DND-41 (cell line): ENCODE data around the gene ZNF652.

Experiments
- EZH2 ChIP-seq: IDR thresholded peaks from 3 replicates; pipeline ENCODE4 v1.6.1; 2012; ENCODE audit warnings: borderline replicate concordance, low read depth, mild to moderate bottlenecking, moderate library complexity, low read length, inconsistent platforms; ENCODE audit not compliant: severe bottlenecking
- TF ChIP-seq, protein P1 (sequence below): IDR thresholded peaks from 2 replicates; pipeline ENCODE4 v1.5.1; 2012; ENCODE audit warnings: borderline replicate concordance, low read length, moderate library complexity, mild to moderate bottlenecking; ENCODE audit not compliant: poor library complexity, severe bottlenecking; ENCODE audit errors: extremely low read depth

DNA sequence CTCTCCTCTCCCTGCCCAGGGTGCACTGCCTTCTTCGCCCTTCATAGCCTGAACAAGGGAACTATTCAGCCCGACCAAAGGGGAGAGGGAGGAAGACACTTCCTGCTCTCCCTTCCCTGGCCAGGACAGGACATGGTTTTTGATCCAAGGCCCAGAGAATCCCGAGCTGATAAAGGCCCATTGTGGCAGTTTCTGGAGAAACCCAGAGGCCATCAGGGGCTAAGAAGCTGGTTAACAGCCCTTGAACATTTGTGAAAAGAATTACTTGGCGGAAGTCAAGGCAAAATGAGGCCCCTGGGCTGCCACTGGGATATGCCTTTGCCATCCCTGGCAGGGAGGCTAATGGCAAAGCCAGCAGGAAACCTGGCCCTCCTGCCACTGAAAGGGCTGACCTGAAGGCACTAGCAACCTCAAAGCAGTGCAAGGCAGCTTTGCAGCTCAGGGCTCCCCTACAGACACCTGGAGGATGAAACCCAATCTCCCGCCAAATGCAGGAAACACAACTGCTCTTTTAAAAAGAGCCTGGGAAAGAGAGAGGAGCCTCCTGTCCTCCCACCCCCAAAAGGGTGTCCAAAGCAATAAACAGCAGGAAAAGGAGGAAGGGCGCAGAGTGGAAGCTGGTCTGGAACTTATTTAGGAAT lies 40.0 kb upstream of the ZNF652 start:
- TF ChIP-seq, protein P1, sequence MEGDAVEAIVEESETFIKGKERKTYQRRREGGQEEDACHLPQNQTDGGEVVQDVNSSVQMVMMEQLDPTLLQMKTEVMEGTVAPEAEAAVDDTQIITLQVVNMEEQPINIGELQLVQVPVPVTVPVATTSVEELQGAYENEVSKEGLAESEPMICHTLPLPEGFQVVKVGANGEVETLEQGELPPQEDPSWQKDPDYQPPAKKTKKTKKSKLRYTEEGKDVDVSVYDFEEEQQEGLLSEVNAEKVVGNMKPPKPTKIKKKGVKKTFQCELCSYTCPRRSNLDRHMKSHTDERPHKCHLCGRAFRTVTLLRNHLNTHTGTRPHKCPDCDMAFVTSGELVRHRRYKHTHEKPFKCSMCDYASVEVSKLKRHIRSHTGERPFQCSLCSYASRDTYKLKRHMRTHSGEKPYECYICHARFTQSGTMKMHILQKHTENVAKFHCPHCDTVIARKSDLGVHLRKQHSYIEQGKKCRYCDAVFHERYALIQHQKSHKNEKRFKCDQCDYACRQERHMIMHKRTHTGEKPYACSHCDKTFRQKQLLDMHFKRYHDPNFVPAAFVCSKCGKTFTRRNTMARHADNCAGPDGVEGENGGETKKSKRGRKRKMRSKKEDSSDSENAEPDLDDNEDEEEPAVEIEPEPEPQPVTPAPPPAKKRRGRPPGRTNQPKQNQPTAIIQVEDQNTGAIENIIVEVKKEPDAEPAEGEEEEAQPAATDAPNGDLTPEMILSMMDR: no peak
- TF ChIP-seq EZH2: no peak
